Measurements from ENCODE around the gene DNAH5.
"Not testable (repeated sequence)": the region's sequence is repeated elsewhere in the genome, so short reads cannot be mapped to it uniquely, and the experiment has no call there.

Gene DNAH5

DNA sequence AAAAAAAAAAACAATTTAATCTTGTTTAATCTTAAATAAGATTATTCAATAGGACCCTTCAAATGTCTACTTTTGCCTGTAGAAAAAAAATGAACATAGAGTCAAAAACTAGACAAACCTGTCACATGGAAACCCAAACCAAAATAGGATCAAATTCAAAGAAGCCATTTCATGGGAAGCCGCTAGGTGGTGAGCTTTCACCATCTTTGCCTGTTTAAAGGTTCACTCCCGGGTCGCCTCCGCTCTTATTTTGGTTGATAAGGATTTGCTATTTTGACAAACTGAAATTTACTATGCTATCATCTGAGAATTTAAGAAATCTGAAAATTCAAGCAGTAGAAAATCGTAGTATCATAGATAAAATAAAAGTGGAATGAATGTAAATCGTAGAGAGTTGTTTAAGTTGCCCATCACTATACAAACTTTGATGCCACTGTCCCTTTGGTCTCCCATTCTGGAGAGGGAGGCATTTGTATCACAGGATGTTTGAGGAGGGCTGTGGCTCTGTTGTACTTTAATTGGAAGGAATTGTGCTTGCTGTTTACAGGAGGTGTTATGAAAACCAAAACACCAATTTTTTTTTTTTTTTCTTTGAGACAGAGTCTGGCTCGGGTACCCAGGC is 43.5 kb upstream of the DNAH5 start:
- peak; percentile 64 for DNase-seq (ENCODE audit: low read depth)
- TF ChIP-seq, protein P1, sequence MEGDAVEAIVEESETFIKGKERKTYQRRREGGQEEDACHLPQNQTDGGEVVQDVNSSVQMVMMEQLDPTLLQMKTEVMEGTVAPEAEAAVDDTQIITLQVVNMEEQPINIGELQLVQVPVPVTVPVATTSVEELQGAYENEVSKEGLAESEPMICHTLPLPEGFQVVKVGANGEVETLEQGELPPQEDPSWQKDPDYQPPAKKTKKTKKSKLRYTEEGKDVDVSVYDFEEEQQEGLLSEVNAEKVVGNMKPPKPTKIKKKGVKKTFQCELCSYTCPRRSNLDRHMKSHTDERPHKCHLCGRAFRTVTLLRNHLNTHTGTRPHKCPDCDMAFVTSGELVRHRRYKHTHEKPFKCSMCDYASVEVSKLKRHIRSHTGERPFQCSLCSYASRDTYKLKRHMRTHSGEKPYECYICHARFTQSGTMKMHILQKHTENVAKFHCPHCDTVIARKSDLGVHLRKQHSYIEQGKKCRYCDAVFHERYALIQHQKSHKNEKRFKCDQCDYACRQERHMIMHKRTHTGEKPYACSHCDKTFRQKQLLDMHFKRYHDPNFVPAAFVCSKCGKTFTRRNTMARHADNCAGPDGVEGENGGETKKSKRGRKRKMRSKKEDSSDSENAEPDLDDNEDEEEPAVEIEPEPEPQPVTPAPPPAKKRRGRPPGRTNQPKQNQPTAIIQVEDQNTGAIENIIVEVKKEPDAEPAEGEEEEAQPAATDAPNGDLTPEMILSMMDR (conservative IDR thresholded peaks at IDR 0.05; ENCODE audit: low read length), result peak; percentile 97
- H3K4me3 ChIP-seq (ENCODE audit: low read length), result no peak overlapping the region

DNA sequence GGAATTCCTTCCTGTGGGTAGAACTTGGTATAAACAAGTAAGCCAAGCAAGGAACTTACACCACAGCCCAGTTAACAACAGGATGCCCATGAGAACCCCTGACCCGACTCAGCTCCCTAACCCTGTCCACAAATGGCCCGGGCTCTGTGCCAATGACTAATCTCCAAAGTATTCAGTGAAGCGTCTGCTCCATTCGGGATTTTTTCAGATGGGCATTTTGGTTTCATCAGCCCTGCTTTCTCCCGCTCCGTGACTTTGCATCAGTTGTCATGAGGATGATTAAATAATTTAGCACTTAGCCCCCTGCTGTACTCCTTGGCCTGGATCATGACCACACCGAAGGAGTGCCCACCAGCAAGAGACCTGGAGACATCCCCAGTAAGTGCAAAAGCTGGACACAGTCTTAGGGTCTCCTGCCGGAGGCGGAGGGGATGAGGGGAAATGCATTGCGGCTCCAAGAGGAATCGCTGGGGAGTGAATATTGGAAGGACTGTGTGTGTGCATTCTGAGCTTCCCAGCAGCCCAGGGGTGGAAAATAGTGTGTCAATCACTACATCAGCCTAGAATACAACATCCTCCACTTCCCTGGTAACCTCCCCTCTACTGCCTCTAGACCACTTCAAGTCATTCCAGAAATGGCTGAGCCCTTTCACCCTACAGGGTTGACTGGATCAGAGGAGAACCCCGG is 41.4 kb upstream of the DNAH5 start:
- DNase-seq (ENCODE audit: low read depth), result peak; percentile 88
- TF ChIP-seq, protein P1 (conservative IDR thresholded peaks at IDR 0.05; ENCODE audit: low read length), result no peak
- no peak overlapping the region for H3K4me3 ChIP-seq (ENCODE audit: low read length)

DNA sequence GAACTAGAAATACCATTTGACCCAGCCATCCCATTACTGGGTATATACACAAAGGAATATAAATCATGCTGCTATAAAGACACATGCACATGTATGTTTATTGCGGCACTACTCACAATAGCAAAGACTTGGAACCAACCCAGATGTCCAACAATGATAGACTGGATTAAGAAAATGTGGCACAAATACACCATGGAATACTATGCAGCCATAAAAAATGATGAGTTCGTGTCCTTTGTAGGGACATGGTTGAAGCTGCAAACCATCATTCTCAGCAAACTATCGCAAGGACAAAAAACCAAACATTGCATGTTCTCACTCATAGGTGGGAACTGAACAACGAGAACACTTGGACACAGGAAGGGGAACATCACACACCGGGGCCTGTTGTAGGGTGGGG is 40.4 kb upstream of the DNAH5 start:
- H3K4me3 ChIP-seq (ENCODE audit: low read length); DNase-seq (ENCODE audit: low read depth): not testable (repeated sequence)

DNA sequence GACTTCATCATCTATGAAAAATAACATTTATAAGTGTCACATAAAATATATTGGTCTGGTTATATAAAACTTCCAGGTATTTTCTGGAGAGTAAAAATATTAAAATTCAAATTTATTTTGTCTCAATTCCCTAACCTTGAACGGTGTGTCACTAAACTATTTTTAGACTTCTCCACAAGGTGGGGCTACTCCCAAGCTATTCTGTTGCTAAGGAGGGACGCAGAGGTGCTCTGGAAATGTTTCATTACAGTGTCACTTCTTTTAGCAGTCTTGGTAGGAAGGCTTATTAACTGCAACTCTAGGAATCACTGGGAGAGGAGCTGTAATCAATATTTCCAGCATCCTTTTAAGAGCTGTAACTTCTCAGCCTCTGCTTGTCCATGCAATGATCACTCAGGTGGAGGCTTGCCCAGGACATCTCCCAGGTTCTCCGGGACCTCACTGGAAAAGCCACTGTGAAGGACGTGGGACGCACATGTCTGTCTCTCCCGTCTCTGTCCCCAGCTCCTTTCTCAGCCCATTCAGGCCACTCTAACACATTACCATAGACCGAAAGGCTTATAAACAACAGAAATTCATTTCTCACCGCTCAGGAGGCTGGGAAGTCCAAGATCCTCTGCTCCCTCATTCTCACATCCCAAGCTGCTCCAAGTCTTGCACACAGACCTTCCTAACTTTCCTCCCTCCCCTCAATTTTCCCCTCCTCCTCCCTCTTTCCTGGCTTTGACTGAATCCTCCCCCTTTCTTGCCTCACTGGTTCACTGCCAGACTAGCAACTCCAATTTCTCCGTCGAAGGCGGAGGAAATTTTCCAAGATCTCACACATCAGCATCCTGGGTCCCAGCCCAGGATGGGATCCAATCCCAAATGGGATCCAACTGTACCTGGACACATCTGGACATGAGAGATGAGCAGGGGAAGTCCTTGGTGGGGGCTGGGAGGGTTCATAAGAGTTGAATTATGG is 32.7 kb upstream of the DNAH5 start:
- no peak overlapping the region for H3K4me3 ChIP-seq (ENCODE audit: low read length)
- TF ChIP-seq, protein P1 (conservative IDR thresholded peaks at IDR 0.05; ENCODE audit: low read length), result peak; percentile 63
- DNase-seq (ENCODE audit: low read depth), result peak; percentile 50

DNA sequence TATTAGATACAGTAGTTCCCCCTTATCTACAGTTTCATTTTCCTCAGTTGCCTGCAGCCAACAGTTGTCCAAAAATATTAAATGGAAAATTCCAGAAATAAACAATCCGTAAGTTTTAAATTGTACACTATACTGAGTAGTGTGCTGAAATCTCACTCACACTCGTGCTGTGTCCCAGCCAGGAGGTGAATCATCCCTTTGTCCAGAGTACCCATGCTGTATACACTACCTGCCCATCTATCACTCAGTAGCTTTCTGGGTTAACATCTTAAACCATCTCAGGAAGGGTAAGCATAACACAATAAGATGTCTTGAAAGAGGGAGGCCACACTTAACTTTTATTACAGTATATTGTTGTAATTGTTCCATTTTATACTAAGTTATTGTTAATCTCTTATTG is 31.7 kb upstream of the DNAH5 start:
- TF ChIP-seq, protein P1 (conservative IDR thresholded peaks at IDR 0.05; ENCODE audit: low read length), result no peak
- H3K4me3 ChIP-seq (ENCODE audit: low read length), result no peak overlapping the region
- DNase-seq (ENCODE audit: low read depth), result no peak

DNA sequence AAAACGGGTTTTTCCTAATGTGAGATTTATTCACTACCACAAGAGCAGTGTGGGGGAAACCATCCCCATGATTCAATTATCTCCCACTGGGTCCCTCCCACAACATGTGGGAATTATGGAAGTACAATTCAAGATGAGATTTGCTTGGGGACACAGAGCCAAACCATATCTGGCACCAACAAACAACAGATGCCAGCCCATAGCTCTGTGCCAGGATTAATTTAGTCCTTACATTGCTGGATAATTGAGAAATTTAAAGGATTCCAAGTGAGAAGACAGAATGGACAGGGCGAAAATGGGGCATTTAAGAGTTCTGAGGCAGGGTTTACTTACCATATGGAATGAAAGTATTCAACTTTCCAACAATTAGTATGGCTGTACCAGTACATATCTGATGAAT is 30.8 kb upstream of the DNAH5 start:
- no peak overlapping the region for H3K4me3 ChIP-seq (ENCODE audit: low read length)
- no peak for DNase-seq (ENCODE audit: low read depth)
- TF ChIP-seq, protein P1 (conservative IDR thresholded peaks at IDR 0.05; ENCODE audit: low read length), result no peak

DNA sequence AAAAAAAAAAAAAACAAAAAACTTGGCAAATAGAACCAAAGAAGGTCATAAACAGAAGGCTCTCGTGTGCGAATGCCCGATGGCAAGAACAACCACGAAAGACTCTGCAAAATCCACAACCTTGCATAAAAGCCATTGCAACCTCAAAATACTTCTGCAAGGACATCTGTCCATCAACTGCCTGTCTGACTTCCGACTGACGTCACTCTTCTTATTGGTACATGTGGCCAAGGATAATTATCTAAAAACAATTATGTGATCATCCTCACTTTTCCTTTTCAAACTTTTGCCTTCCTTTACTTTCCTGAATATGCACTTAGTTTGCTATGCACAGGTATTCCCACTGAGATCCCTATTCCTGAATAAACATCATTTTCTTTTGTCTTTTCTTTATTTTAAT is 29.2 kb upstream of the DNAH5 start:
- no peak overlapping the region for H3K4me3 ChIP-seq (ENCODE audit: low read length)
- TF ChIP-seq, protein P1 (conservative IDR thresholded peaks at IDR 0.05; ENCODE audit: low read length), result no peak
- DNase-seq (ENCODE audit: low read depth), result no peak
